Germinal center (tissue), 1 donor: ENCODE data around the gene NR2F6.
"Not testable (repeated sequence)": the region's sequence is repeated elsewhere in the genome, so short reads cannot be mapped to it uniquely, and the experiment has no call there.

ENCODE experiments used
- DNase-seq: peaks from one replicate; pipeline ENCODE4 v3.0.0; 2012; ENCODE audit warnings: mixed read lengths, low spot score

The NR2F6 gene

GRCh38 chr19:17210296-17210695, 35.4 kb downstream of the NR2F6 start:
- no peak for DNase-seq

DNA sequence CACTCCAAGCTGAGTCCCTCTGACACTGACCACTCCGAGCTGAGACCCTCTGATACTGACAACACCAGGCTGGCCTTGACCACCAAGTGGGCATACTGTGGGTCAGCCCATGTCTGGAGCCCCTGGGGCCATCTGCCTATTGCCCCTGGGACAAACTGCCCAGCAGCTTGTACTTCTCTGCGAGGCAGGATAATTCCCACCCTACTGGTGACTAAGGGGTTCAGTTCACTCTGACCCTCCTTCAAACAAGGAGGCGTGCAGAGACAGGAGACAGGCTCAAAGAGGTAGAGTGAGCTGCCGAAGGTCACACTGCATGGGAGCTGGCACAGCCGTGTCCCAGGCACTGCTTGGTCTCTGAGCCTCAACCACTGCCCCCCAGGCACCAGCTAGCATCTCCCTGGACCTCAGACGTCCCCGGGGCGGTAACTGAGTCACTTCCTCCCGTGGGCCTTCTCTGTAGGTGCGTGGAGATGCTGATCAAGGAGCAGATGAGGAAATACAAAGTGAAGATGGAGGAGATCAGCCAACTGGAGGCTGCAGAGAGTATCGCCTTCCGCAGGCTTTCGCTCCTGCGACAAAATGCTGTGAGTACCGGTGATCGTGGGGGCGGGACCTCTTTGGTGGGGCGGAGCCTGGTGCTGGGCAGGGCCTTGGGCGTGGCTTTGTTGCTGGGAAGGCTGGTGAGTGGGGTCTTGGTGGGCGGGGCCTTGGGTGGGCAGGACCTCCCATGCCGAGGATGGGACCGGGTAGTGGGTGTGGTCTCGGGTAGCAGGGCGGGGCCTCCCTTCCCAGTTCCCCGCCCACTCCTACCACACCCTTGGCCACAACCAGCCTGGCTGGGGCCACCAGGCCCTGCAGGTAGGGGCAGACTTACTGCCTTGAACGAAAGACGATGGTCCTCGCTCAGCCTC, 36.3 kb downstream of the NR2F6 start:
- peak; percentile 82 for DNase-seq

GRCh38 chr19:17206736-17207581, 38.8 kb downstream of the NR2F6 start:
- no peak for DNase-seq

DNA sequence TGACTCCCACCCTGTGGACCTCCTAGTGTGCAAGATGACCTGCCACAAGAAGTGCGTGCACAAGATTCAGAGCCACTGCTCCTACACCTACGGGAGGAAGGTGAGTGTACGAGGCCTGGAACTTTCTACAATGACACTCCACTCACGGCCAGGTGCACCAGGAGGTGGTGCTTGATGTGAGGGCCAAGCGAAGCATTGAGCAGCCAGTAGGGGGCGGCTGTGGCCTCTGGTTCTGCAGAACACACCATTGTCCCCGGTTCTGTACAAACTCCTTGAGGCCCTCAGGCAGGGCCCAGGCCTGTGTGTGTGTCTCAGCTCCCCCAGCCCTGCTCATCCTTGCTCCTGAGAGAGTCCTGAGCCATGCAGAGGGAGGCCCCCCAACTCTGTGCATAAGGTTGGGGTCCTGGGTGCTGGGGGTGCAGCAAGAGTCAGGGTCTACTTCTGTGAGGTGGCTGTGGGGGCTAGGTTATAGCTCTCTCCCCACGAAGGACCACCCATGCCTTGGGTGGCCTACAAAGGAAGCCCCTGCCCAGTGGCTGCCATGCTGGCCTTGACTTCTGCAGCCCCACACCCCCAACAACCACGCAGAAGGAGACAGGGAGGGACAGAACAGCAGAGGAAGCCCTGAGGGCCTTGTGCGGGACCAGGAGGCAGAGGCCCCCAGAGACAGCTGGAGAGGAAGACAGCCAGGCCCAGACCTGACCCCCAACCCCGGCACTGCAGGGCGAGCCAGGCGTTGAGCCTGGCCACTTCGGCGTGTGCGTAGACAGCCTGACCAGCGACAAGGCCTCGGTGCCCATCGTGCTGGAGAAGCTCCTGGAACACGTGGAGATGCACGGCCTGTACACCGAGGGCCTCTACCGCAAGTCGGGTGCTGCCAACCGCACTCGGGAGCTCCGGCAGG, 40.2 kb downstream of the NR2F6 start:
- peak; percentile 67 for DNase-seq

DNA sequence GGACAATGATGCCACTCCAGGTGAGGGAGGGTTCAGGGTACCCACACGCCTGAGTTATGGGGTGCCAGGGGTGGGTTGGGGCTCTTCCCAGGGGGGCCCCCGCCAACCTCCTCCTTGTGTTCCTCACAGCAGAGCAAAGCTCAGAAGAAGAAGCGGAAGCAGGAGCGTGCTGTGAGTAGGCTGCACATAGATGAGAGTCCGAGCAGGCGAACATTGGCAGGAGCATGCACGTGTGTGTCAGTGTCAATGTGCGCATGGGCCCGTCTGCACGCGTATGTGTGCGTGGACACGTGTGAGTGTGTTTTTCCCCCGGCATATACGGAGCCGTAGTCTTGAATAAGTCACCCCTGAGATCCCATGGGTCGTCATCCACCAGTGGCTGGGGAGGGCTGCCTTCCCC, 43.0 kb downstream of the NR2F6 start:
- no peak for DNase-seq

- no peak for DNase-seq
Measured at GRCh38 chr19:17202249-17202648, 43.5 kb downstream of the NR2F6 start.

DNA sequence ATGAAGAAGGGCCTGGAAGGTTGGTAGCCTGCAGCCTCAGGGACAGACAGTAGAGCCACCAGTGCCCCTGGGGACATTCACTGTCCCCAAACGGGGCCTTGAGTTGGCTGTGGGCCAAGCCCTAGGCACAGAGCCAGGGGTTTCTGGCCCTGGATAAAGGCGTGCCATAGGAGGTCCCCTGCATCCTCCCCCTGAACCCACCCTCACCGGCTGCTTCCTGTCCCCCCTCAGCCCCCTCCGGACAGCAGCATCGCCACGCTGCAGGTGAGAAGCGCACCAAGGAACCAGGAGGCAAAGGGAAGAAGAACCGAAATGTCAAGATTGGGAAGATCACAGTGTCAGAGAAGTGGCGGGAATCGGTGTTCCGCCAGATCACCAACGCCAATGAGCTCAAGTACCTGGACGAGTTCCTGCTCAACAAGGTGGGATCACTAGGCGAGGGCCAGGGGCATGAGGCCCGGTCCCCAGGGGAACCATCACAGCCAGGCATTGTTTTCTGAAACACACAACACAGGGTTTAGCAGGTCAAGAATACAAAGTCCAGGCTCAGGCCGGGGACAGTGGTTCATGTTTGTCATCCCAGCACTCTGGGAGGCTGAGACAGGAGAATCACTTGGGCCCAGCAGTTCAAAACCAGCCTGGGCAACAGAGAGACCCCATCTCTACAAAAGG, 45.2 kb downstream of the NR2F6 start:
- no peak for DNase-seq

DNA sequence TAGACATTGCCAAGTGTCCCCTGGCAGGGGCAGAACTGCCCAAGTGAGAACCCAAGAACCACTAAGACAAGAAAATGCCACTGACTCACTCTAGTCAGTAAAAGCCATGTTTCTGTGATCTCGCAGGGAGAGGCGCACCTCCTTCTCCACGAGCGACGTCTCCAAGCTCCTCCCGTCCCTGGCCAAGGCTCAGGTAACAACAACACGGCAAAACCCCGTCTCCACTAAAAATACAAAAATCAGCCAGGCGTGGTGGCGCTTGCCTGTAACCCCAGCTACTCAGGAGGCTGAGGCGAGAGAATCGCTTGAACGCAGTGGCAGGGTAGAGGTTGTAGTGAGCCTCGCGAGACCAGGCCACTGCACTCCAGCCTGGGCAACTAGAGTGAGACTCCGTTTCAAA, 48.1 kb downstream of the NR2F6 start:
- no peak for DNase-seq

DNA sequence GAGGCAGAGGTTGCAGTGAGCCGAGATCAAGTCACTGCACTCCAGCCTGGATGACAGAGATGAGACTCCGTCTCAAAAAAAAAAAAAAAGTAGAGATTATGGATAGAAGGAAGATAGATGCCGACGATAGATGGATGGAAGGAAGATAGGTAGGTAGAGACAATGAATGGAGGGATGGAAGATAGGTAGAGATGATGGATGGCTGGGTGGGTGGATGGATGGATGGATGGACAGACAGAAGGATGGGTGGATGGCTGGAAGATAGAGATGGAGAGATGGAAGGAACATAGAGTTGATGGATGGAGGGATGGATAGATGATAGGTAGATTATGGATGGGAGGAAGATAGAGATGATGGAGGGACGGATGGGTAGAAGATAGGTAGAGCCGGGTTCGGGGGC, 49.1 kb downstream of the NR2F6 start:
- no peak for DNase-seq

- no peak for DNase-seq
Measured at GRCh38 chr19:17195106-17195505, 50.6 kb downstream of the NR2F6 start.

DNA sequence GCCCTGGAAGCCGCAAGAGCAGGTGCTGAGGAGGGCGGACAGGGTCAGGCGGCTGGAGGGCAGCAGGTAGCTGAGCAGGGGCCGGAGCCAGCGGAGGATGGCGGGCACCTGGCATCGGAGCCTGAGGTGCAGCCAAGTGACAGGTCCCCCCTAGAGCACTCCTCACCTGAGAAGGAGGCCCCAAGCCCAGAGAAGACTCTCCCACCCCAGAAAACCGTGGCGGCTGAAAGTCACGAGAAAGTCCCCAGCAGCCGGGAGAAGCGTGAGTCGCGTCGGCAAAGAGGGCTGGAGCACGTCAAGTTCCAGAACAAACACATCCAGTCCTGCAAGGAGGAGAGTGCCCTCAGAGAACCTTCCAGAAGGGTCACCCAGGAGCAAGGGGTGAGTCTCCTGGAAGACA, 51.1 kb downstream of the NR2F6 start:
- DNase-seq, result no peak

DNA sequence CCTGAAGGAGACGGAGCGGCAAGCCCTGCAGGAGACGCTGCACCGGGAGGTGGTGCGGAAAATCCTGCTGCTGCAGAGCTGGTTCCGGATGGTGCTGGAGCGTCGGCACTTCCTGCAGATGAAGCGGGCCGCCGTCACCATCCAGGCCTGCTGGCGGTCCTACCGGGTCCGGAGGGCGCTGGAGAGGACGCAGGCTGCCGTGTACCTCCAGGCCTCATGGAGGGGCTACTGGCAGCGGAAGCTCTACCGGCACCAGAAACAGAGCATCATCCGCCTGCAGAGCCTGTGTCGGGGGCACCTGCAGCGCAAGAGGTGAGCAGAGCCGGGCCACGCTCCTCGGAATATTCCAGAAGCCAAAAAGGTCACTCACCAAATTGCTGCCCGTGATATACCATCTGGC, 53.0 kb downstream of the NR2F6 start:
- no peak for DNase-seq

DNA sequence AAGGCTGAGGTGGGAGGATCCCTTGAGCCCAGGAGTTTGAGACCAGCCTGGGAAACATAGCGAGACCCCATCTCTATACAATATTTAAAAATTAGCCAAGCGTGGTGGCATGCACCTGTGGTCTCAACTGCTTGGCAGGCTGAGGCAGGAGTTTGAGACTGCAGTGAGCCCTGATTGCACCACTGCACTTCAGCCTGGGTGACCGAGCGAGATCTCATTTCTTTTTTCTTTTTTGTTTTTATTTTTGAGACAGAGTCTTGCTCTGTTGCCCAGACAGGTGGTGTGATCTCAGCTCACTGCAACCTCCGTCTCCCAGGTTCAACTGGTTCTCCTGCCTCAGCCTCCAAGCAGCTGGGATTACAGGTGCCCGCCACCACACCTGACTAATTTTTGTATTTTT, 54.0 kb downstream of the NR2F6 start:
- not testable (repeated sequence) for DNase-seq

DNA sequence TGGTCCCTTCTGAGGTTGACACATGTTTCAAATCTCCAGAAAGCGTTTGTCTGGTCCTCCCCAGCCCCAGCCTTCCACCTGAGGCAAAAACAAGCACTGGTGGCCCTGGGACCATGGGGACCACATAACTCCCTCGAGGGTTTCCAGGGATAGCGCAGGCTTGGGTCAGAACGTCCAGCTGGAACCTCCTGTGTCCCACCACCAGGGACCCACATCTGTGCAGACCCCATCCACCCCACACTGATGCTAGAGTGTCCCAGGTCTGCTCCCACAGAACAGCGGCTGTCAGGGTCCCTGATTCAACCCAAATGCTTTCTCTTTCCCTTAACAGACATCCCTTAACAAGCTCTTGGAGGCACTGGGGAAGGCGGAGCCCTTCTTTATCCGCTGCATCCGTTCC, 60.1 kb downstream of the NR2F6 start:
- no peak for DNase-seq

- peak; percentile 30 for DNase-seq
Measured at GRCh38 chr19:17184371-17184841, 61.3 kb downstream of the NR2F6 start.

GRCh38 chr19:17183858-17184321, 61.8 kb downstream of the NR2F6 start:
- DNase-seq, result peak; percentile 57

- peak; percentile 22 for DNase-seq
Measured at GRCh38 chr19:17183271-17183761, 62.4 kb downstream of the NR2F6 start.
